BE2C (cell line): Measurements from ENCODE around the gene CCDC150.
"Not testable (repeated sequence)": the region's sequence is repeated elsewhere in the genome, so short reads cannot be mapped to it uniquely, and the experiment has no call there.

Experiments used
- DNase-seq: peaks from one replicate; pipeline ENCODE4 v3.0.0-alpha.2; 2020
- H3K27me3 ChIP-seq: fragments of 250-450 bp; sonication (Bioruptor Pico); 2 replicates; pipeline ENCODE4 v1.5.1; 2020; ENCODE audit warnings: mild to moderate bottlenecking
- H3K36me3 ChIP-seq: fragments of 250-450 bp; sonication (Bioruptor Pico); 2 replicates; pipeline ENCODE4 v1.5.1; 2020; ENCODE audit warnings: mild to moderate bottlenecking
- H3K4me1 ChIP-seq: fragments of 250-450 bp; sonication (Bioruptor Pico); 2 replicates; pipeline ENCODE4 v1.5.1; 2020
- H3K4me3 ChIP-seq: 2 replicates; pipeline ENCODE4 v1.5.1; 2011; ENCODE audit warnings: low read depth, low read length
- H3K9me3 ChIP-seq: fragments of 250-450 bp; sonication (Bioruptor Pico); 2 replicates; pipeline ENCODE4 v1.5.1; 2020
- CTCF ChIP-seq: IDR thresholded peaks from 2 replicates; pipeline ENCODE4 v1.5.1; 2012; ENCODE audit warnings: mild to moderate bottlenecking, low read depth, low read length

Gene CCDC150

DNA sequence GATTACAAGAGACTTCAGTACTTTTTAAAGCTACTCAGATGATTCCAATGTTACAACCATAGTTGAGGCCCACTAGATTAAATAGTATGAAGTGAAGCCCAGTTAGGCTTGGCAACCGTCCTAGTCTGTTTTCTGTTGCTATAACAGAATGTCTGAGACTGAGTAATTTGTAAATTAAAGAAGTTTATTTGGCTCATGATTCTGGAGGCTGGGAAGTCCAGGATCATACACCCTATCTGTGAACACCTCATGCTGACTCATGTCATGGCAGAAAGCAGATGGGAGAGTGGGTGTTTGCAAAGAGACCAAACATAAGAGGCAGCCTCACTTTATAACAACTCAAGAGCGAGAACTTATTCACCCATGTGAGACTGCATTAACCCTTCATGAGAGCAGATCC, 63.1 kb downstream of the CCDC150 start:
- H3K4me3 ChIP-seq = no peak overlapping the region
- no peaks in the 10 kb centered on the region for H3K9me3 ChIP-seq
- no peaks in the 10 kb centered on the region for H3K36me3 ChIP-seq
- no peak for TF ChIP-seq CTCF
- no peaks in the 10 kb centered on the region for H3K4me1 ChIP-seq
- no peak for DNase-seq
- no peaks in the 10 kb centered on the region for H3K27me3 ChIP-seq

GRCh38 chr2:196703695-196704094, 64.2 kb downstream of the CCDC150 start:
- Histone ChIP-seq H3K4me1 (no peaks in the 10 kb centered on the region), H3K36me3 (no peaks in the 10 kb centered on the region), H3K4me3 (no peak overlapping the region), H3K27me3 (no peaks in the 10 kb centered on the region), H3K9me3 (no peaks in the 10 kb centered on the region)
- no peak for DNase-seq
- TF ChIP-seq CTCF = no peak

DNA sequence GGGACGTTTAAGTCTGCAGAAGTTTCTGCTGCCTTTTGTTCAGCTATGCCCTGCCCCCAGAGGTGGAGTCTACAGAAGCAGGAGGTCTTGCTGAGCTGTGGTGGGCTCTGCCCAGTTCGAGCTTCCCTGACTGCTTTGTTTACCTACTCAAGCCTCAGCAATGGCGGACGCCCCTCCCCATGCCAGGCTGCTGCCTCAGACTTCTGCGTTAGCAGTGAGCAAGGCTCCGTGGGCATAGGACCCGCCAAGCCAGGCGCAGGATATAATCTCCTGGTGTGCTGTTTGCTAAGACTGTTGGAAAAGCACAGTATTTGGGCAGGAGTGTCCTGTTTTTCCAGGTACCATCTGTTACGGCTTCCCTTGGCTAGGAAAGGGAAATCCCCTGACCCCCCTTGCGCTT, 70.5 kb downstream of the CCDC150 start:
- H3K27me3 ChIP-seq, H3K4me3 ChIP-seq, H3K36me3 ChIP-seq, H3K9me3 ChIP-seq, H3K4me1 ChIP-seq, DNase-seq: not testable (repeated sequence)

- no peaks in the 10 kb centered on the region; the same call in 1 of the 2 replicates for H3K9me3 ChIP-seq
- H3K36me3 ChIP-seq = no peaks in the 10 kb centered on the region
- no peak for TF ChIP-seq CTCF
- H3K4me3 ChIP-seq = no peak overlapping the region
- H3K4me1 ChIP-seq = no peaks in the 10 kb centered on the region
- no peak for DNase-seq
- no peaks in the 10 kb centered on the region for H3K27me3 ChIP-seq
Measured at GRCh38 chr2:196711625-196712024, 72.1 kb downstream of the CCDC150 start.

GRCh38 chr2:196712867-196713266, 73.4 kb downstream of the CCDC150 start:
- H3K27me3 ChIP-seq = no peaks in the 10 kb centered on the region
- TF ChIP-seq CTCF = no peak
- no peaks in the 10 kb centered on the region for H3K36me3 ChIP-seq
- H3K4me1 ChIP-seq = no peaks in the 10 kb centered on the region
- DNase-seq = no peak
- no peaks in the 10 kb centered on the region; the same call in 1 of the 2 replicates for H3K9me3 ChIP-seq
- H3K4me3 ChIP-seq = no peak overlapping the region

GRCh38 chr2:196718419-196719109, 79.0 kb downstream of the CCDC150 start:
- Histone ChIP-seq H3K9me3 (no peaks in the 10 kb centered on the region), H3K27me3 (no peaks in the 10 kb centered on the region), H3K4me1 (no peaks in the 10 kb centered on the region), H3K4me3 (no peak overlapping the region), H3K36me3 (peaks cover 7% of the 10 kb centered on the region)
- TF ChIP-seq CTCF = no peak
- DNase-seq = no peak
